Neuronal stem cell (in vitro differentiated cells): ENCODE results near the gene OLFML2B. TPM values are rescaled to one million over a fixed set of nuclear protein-coding genes. Genes with fewer than 3 reads are reported as not detected.

Experiments used
- DNase-seq: peaks from one replicate; pipeline ENCODE4 v3.0.0-alpha.2; 2013; ENCODE audit warnings: low spot score
- H2AFZ ChIP-seq: one replicate; pipeline ENCODE4 v1.6.1; 2013; ENCODE audit warnings: mild to moderate bottlenecking, low read length, inconsistent platforms
- H2AK5ac ChIP-seq: 2 replicates; pipeline ENCODE4 v1.6.1; 2013; ENCODE audit warnings: low read depth, mild to moderate bottlenecking, inconsistent platforms, low read length, moderate library complexity, mixed read lengths
- H2BK120ac ChIP-seq: 2 replicates; pipeline ENCODE4 v1.6.1; 2013; ENCODE audit warnings: low read depth, mild to moderate bottlenecking, inconsistent platforms, low read length, moderate library complexity, mixed read lengths
- H2BK12ac ChIP-seq: one replicate; pipeline ENCODE4 v1.6.1; 2013; ENCODE audit warnings: low read length, inconsistent platforms
- H2BK15ac ChIP-seq: 2 replicates; pipeline ENCODE4 v1.6.1; 2013; ENCODE audit warnings: mild to moderate bottlenecking, low read length, inconsistent platforms, mixed read lengths
- H2BK5ac ChIP-seq: one replicate; pipeline ENCODE4 v1.6.1; 2013; ENCODE audit warnings: inconsistent platforms, mild to moderate bottlenecking, low read length, moderate library complexity
- H3K14ac ChIP-seq: one replicate; pipeline ENCODE4 v1.6.1; 2013; ENCODE audit warnings: low read length, inconsistent platforms
- H3K18ac ChIP-seq: 2 replicates; pipeline ENCODE4 v1.6.1; 2013; ENCODE audit warnings: low read length, inconsistent platforms
- H3K23ac ChIP-seq: 2 replicates; pipeline ENCODE4 v1.6.1; 2013; ENCODE audit warnings: low read depth, mild to moderate bottlenecking, mixed read lengths, low read length, inconsistent platforms; ENCODE audit not compliant: poor library complexity
- H3K27ac ChIP-seq: replicated peaks from 3 replicates; pipeline ENCODE4 v1.5.1; 2013; ENCODE audit warnings: low read length, inconsistent platforms
- H3K27me3 ChIP-seq, 3 experiments: 2 replicates each; pipeline ENCODE4 v1.6.1; 2013; ENCODE audit warnings: low read length in 3 of 3, mild to moderate bottlenecking in 2 of 3, inconsistent platforms in 1 of 3, low read depth in 1 of 3, mixed read lengths in 1 of 3, moderate library complexity in 1 of 3; ENCODE audit not compliant: control insufficient read depth in 3 of 3, insufficient read depth in 3 of 3
- H3K36me3 ChIP-seq, 2 donors: replicated peaks in 1 of 2; 2 replicates each; pipeline ENCODE4 v1.6.1; 2013; ENCODE audit warnings: low read length in 2 of 2; ENCODE audit not compliant: control insufficient read depth in 2 of 2, insufficient read depth in 2 of 2
- H3K4ac ChIP-seq: 2 replicates; pipeline ENCODE4 v1.6.1; 2013; ENCODE audit warnings: inconsistent platforms, mild to moderate bottlenecking, low read length, moderate library complexity
- H3K4me1 ChIP-seq, 2 donors: 1 replicate in 1 of 2; 2 replicates in 1 of 2; pipeline ENCODE4 v1.6.1; 2013; ENCODE audit warnings: low read length in 2 of 2, low read depth in 1 of 2; ENCODE audit not compliant: control insufficient read depth in 2 of 2, insufficient read depth in 1 of 2
- H3K4me2 ChIP-seq: one replicate; pipeline ENCODE4 v1.6.1; 2013; ENCODE audit warnings: mild to moderate bottlenecking, low read length, inconsistent platforms; ENCODE audit not compliant: insufficient read depth, poor library complexity, severe bottlenecking
- H3K4me3 ChIP-seq, 2 donors: 2 replicates each; pipeline ENCODE4 v1.5.1; 2013; ENCODE audit warnings: low read length in 2 of 2, mild to moderate bottlenecking in 2 of 2, inconsistent platforms in 1 of 2, moderate library complexity in 1 of 2
- H3K79me1 ChIP-seq: one replicate; pipeline ENCODE4 v1.6.1; 2013; ENCODE audit warnings: low read depth, mild to moderate bottlenecking, inconsistent platforms, low read length, moderate library complexity
- H3K9ac ChIP-seq: one replicate; pipeline ENCODE4 v1.6.1; 2013; ENCODE audit warnings: mild to moderate bottlenecking, low read depth, low read length, inconsistent platforms; ENCODE audit not compliant: poor library complexity
- H3K9me3 ChIP-seq, 2 donors: replicated peaks in 1 of 2; 2 replicates each; pipeline versions ENCODE3 to v1.6.1; 2013; ENCODE audit warnings: low read length in 2 of 2, mild to moderate bottlenecking in 2 of 2, inconsistent platforms in 1 of 2, low read depth in 1 of 2, mixed read lengths in 1 of 2, moderate library complexity in 1 of 2; ENCODE audit not compliant: control insufficient read depth in 2 of 2, insufficient read depth in 1 of 2
- H4K8ac ChIP-seq: one replicate; pipeline ENCODE4 v1.6.1; 2013; ENCODE audit warnings: low read depth, mild to moderate bottlenecking, inconsistent platforms, low read length, moderate library complexity
- H4K91ac ChIP-seq: one replicate; pipeline ENCODE4 v1.6.1; 2013; ENCODE audit warnings: low read length, low read depth, mild to moderate bottlenecking, inconsistent platforms; ENCODE audit not compliant: poor library complexity
- WGBS, 2 donors: extraction: QIAGEN DNeasy Blood & Tissue Kit; methylation state at CpG; one replicate each; pipeline ENCODE4 v1.1.7; 2013; ENCODE audit warnings: missing lambda C conversion rate in 2 of 2, mixed read lengths in 1 of 2; ENCODE audit not compliant: insufficient read length in 2 of 2, insufficient replicate concordance in 1 of 2; ENCODE audit errors: extremely low coverage in 2 of 2; 5-methylcytosine and 5-hydroxymethylcytosine counted together
- polyA plus RNA-seq, 2 experiments: library from polyadenylated mRNA; stranded (reverse); fragments of 200-250 nt; gene quantifications; one replicate each; pipeline ENCODE4 v1.2.3, GENCODE V29; 2013

Gene OLFML2B
- polyA plus RNA-seq (2013, experiment 1 of 2): 6.2 TPM
- 6.6 TPM for polyA plus RNA-seq (2013, experiment 2 of 2)

GRCh38 chr1:162023547-162024501 is at the start of gene OLFML2B:
Gene OLFML2B (minus strand): TSS chr1:162023869. CDS start chr1:162023430, 439 bp downstream.
- peak within 1 kb of the TSS; percentile 14 for H2BK15ac ChIP-seq
- H3K9ac ChIP-seq: peak within 1 kb of the TSS; percentile 91
- no peak within 1 kb of the TSS for H2AK5ac ChIP-seq
- H4K91ac ChIP-seq: no peak within 1 kb of the TSS
- H2BK12ac ChIP-seq: peak within 1 kb of the TSS; percentile 47
- H3K14ac ChIP-seq: peak within 1 kb of the TSS; percentile 92
- H3K36me3 ChIP-seq: no peaks in the 10 kb centered on the region
- peak; percentile 73 for DNase-seq
- no peak within 1 kb of the TSS for H3K4ac ChIP-seq
- peaks cover 0 to 6% of the 10 kb centered on the region in 2 donors for H3K9me3 ChIP-seq
- no peak within 1 kb of the TSS for H3K27ac ChIP-seq
- no peaks in the 10 kb centered on the region for H3K79me1 ChIP-seq
- peaks cover 2 to 9% of the 10 kb centered on the region in 2 donors for H3K4me1 ChIP-seq
- no peak within 1 kb of the TSS for H2BK5ac ChIP-seq
- peak within 1 kb of the TSS; percentile 89 for H3K23ac ChIP-seq
- H3K18ac ChIP-seq: peak within 1 kb of the TSS; percentile 96
- no CpG with 5 or more reads among the region's 85 CpGs for WGBS, 2 donors
- peak within 1 kb of the TSS; percentile 42 for H2BK120ac ChIP-seq
- no peak within 1 kb of the TSS for H4K8ac ChIP-seq
- peak within 1 kb of the TSS; percentile 68 to 93 for H3K4me3 ChIP-seq
- H3K4me2 ChIP-seq: peak within 1 kb of the TSS; percentile 88
- peaks cover 0 to 34% (median 13%) of the 10 kb centered on the region in 3 experiments for H3K27me3 ChIP-seq
- H2AFZ ChIP-seq: peak within 1 kb of the TSS; percentile 100

DNA sequence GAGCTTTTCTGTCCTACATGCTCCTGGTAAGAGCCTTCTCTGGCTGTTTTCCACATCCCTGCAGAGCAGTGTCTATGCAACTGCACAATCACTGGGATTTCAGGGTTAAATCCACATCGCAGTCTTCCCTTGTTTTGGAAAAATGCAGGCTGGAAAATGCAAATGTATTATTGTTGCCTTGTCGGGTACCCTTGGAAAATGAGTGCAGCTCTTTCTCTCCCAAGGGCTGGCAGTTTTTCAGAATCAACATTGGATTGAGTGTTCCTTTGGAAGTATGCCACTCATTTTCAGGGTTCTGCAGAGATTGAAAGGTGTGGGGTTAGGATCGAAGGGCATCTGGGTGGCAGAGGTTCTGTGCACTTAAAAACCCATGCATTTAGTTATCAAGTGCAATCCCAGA is 49.1 kb upstream of the OLFML2B start:
- H2BK5ac ChIP-seq: no peak overlapping the region
- no peak overlapping the region for H3K4me3 ChIP-seq
- no peak overlapping the region for H2BK120ac ChIP-seq
- no peak for DNase-seq
- H2AFZ ChIP-seq: no peak overlapping the region
- H3K9ac ChIP-seq: no peak overlapping the region
- H3K4ac ChIP-seq: no peak overlapping the region
- no peak overlapping the region for H3K4me2 ChIP-seq
- no peak overlapping the region for H3K23ac ChIP-seq
- peaks cover 16 to 17% of the 10 kb centered on the region in 2 donors for H3K4me1 ChIP-seq
- H3K27ac ChIP-seq: no peak overlapping the region
- peaks cover 0 to 5% (median 0%) of the 10 kb centered on the region in 3 experiments for H3K27me3 ChIP-seq
- H2BK12ac ChIP-seq: no peak overlapping the region
- peaks cover 2% of the 10 kb centered on the region for H3K79me1 ChIP-seq
- H3K36me3 ChIP-seq: peaks cover 0 to 17% of the 10 kb centered on the region in 2 donors
- H3K18ac ChIP-seq: no peak overlapping the region
- no peak overlapping the region for H2BK15ac ChIP-seq
- no peak overlapping the region for H4K91ac ChIP-seq
- H2AK5ac ChIP-seq: no peak overlapping the region
- H3K9me3 ChIP-seq: peaks cover 0 to 14% of the 10 kb centered on the region in 2 donors
- WGBS, 2 donors: no CpG with 5 or more reads among the region's 3 CpGs
- H3K14ac ChIP-seq: no peak overlapping the region
- H4K8ac ChIP-seq: no peak overlapping the region

- peaks cover 0 to 14% of the 10 kb centered on the region in 2 donors for H3K9me3 ChIP-seq
- no peak overlapping the region for H2BK12ac ChIP-seq
- no peak overlapping the region for H2BK120ac ChIP-seq
- H3K4me2 ChIP-seq: peak overlapping the region; percentile 87
- H3K18ac ChIP-seq: peak overlapping the region; percentile 76
- peaks cover 16% of the 10 kb centered on the region in 2 donors for H3K4me1 ChIP-seq
- peaks cover 2% of the 10 kb centered on the region for H3K79me1 ChIP-seq
- H2AFZ ChIP-seq: peak overlapping the region; percentile 11
- H3K27ac ChIP-seq: no peak overlapping the region
- H3K9ac ChIP-seq: peak overlapping the region; percentile 38
- peaks cover 0 to 17% of the 10 kb centered on the region in 2 donors for H3K36me3 ChIP-seq
- H3K4me3 ChIP-seq: peak overlapping the region; percentile 86 to 97
- no peak for DNase-seq
- no peak overlapping the region for H4K8ac ChIP-seq
- H3K23ac ChIP-seq: peak overlapping the region; percentile 83
- peaks cover 0 to 5% (median 0%) of the 10 kb centered on the region in 3 experiments for H3K27me3 ChIP-seq
- no peak overlapping the region for H2BK5ac ChIP-seq
- no CpG with 5 or more reads among the region's 7 CpGs for WGBS, 2 donors
- H2BK15ac ChIP-seq: no peak overlapping the region
- H3K4ac ChIP-seq: no peak overlapping the region
- peak overlapping the region; percentile 77 for H3K14ac ChIP-seq
- H4K91ac ChIP-seq: no peak overlapping the region
- no peak overlapping the region for H2AK5ac ChIP-seq
Observed at GRCh38 chr1:162070825-162071224, 47.2 kb upstream of the OLFML2B start.
